DOHH2 (cell line): ENCODE results near the gene CNTN2.

ENCODE experiments used
- EZH2phosphoT487 ChIP-seq: fragments of 200-600 bp; sonication (generic); IDR thresholded peaks from 2 replicates; pipeline ENCODE4 v1.6.1; 2017; ENCODE audit warnings: borderline replicate concordance, mild to moderate bottlenecking, antibody characterized with exemption, low read length, moderate library complexity, mixed read lengths
- TF ChIP-seq, protein P1 (sequence below): fragments of 200-600 bp; sonication (generic); IDR thresholded peaks from one replicate; pipeline ENCODE4 v1.5.1; 2014; ENCODE audit warnings: antibody characterized with exemption, mild to moderate bottlenecking, low read depth, low read length; ENCODE audit not compliant: poor library complexity, severe bottlenecking

- TF ChIP-seq, protein P1, sequence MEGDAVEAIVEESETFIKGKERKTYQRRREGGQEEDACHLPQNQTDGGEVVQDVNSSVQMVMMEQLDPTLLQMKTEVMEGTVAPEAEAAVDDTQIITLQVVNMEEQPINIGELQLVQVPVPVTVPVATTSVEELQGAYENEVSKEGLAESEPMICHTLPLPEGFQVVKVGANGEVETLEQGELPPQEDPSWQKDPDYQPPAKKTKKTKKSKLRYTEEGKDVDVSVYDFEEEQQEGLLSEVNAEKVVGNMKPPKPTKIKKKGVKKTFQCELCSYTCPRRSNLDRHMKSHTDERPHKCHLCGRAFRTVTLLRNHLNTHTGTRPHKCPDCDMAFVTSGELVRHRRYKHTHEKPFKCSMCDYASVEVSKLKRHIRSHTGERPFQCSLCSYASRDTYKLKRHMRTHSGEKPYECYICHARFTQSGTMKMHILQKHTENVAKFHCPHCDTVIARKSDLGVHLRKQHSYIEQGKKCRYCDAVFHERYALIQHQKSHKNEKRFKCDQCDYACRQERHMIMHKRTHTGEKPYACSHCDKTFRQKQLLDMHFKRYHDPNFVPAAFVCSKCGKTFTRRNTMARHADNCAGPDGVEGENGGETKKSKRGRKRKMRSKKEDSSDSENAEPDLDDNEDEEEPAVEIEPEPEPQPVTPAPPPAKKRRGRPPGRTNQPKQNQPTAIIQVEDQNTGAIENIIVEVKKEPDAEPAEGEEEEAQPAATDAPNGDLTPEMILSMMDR, result no peak
- TF ChIP-seq EZH2phosphoT487, result no peak
Measured at GRCh38 chr1:205071028-205071409, 28.0 kb downstream of the CNTN2 start.
